ENCODE measurements around the gene MTCH1. TPM values are rescaled to one million over a fixed set of nuclear protein-coding genes. Genes with fewer than 3 reads are reported as not detected.

Gene MTCH1
- total and polyA plus RNA-seq, 2 experiments from 2014 or later = 290 to 533 TPM

DNA sequence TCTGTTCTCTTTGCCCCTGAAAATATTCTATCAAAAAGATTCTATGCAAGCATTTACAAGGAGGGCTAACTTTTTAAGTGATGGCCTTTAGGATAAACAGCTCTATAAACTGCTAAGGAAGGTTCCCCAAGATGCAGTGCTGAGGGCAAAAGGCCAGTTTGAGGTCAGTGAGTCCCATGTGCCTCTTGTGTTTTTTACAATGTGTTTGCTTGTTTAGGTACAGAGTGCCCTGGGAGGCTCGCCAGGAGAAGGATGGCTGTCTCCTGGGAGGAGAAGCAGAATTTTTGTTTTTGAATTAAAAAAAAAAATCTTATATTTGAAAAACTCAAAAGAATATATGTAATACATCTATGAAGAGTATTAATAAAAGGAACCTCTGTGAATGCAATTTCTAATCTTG, 12.8 kb downstream of the MTCH1 start:
- TF ChIP-seq, protein P1, sequence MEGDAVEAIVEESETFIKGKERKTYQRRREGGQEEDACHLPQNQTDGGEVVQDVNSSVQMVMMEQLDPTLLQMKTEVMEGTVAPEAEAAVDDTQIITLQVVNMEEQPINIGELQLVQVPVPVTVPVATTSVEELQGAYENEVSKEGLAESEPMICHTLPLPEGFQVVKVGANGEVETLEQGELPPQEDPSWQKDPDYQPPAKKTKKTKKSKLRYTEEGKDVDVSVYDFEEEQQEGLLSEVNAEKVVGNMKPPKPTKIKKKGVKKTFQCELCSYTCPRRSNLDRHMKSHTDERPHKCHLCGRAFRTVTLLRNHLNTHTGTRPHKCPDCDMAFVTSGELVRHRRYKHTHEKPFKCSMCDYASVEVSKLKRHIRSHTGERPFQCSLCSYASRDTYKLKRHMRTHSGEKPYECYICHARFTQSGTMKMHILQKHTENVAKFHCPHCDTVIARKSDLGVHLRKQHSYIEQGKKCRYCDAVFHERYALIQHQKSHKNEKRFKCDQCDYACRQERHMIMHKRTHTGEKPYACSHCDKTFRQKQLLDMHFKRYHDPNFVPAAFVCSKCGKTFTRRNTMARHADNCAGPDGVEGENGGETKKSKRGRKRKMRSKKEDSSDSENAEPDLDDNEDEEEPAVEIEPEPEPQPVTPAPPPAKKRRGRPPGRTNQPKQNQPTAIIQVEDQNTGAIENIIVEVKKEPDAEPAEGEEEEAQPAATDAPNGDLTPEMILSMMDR (IDR thresholded peaks at IDR 0.05; ENCODE audit: low read depth, low read length) = no peak
- no peaks in the 10 kb centered on the region for H3K27me3 ChIP-seq
- peak overlapping the region; percentile 97 for H3K27ac ChIP-seq
- H3K36me3 ChIP-seq = peaks cover 52% of the 10 kb centered on the region
- DNase-seq (ENCODE audit: low read depth in 1 of 2, low spot score in 1 of 2) = no peak
- H3K4me1 ChIP-seq (ENCODE audit: low read depth) = peaks cover 53% of the 10 kb centered on the region
- no peak overlapping the region for H3K4me3 ChIP-seq
- H3K9me3 ChIP-seq (ENCODE audit: low read depth) = no peaks in the 10 kb centered on the region

DNA sequence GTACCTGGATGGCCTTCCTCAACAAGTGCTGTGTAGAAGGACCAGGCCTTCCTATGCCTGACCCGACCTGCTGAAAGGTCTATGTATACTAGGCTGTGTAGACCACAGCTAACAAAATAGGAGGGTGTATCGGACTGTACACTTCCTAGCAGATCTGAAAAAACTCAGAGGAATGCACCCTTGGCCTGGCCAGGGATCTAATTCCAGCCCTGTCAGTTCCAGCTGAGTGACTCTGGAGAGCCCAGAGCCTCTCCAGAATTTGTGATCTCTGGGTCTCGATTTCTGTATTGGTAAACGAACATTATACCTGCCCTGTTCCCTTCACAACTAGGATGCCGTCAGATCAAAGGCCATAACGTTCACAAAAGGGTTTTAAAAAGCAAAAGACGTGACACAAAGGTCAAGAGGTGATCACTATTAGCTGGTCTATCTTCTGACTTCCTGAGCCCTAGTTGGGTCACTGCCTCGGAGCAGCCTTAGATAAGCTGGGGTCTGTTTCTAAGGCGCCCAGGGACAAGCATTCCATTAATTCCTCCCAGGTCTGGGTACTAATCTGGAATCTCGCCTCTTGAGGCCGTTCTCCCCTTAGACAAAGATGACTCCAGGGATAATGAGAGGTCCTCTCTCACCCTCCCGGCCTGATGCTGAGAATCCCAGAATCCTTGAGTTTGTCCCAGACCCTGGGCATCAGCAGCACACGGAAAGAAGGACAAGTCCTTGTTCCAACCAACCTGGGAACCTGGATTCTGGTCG, 13.9 kb downstream of the MTCH1 start:
- peaks cover 54% of the 10 kb centered on the region for H3K36me3 ChIP-seq
- H3K4me3 ChIP-seq = no peak overlapping the region
- peak overlapping the region; percentile 97 for H3K27ac ChIP-seq
- TF ChIP-seq, protein P1 (IDR thresholded peaks at IDR 0.05; ENCODE audit: low read depth, low read length) = no peak
- H3K27me3 ChIP-seq = no peaks in the 10 kb centered on the region
- DNase-seq (ENCODE audit: low read depth in 1 of 2, low spot score in 1 of 2) = no peak
- no peaks in the 10 kb centered on the region for H3K9me3 ChIP-seq (ENCODE audit: low read depth)
- H3K4me1 ChIP-seq (ENCODE audit: low read depth) = peaks cover 52% of the 10 kb centered on the region

DNA sequence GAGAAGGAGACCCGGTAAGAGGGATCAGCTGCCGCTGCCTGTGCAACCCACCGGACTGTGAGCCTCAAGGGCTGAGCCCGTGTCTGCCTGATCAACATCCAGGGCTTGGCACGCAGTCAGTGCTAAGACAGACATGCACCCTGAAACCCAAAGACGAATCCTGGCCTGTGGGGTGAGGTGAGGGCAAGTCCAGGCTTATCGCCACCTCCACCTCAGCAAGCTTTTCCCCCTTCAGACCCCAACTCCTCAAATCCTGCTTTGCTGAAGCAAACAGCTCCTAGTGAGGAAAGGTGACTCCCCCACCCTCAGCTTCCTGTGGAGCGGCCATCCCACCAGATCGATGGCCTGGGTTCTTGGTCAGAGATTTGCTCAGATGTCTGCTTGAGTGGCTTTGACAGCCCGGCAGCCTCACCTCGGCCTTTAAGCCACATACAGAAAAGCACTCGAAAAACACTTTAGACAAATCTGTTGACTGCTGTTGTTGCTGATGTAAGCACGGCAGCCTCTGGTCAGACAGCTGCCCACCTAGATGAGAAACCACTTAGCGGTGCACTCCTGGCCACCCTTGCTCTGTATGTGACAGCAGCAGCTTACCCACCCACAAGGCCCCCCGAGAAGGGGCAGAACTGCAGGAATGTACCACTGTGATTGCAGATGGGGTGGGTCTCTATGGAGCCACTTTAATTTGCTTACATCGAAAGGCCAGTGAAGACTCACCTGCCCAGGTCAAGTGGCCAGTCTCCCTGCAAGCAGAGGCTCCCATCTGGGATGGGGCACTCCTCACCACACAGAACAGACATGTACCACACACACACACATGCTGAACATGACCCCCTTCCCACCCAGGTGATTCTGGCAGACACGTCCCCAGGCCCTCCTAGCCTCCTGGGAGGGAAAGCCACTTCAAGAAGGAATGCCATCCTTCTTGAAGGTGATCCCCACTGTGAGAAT, 14.8 kb downstream of the MTCH1 start:
- Histone ChIP-seq H3K27me3 (no peaks in the 10 kb centered on the region), H3K27ac (peak overlapping the region; percentile 97), H3K4me1 (ENCODE audit: low read depth) (peaks cover 46% of the 10 kb centered on the region), H3K9me3 (ENCODE audit: low read depth) (no peaks in the 10 kb centered on the region), H3K4me3 (no peak overlapping the region), H3K36me3 (peaks cover 52% of the 10 kb centered on the region)
- TF ChIP-seq, protein P1 (IDR thresholded peaks at IDR 0.05; ENCODE audit: low read depth, low read length) = no peak
- DNase-seq (ENCODE audit: low read depth in 1 of 2, low spot score in 1 of 2) = peak in 1 of 2 donors; percentile 91

GRCh38 chr6:36969988-36970891, 15.8 kb downstream of the MTCH1 start:
- Histone ChIP-seq H3K27me3 (no peaks in the 10 kb centered on the region), H3K9me3 (ENCODE audit: low read depth) (no peaks in the 10 kb centered on the region), H3K4me3 (no peak overlapping the region), H3K27ac (peak overlapping the region; percentile 97), H3K4me1 (ENCODE audit: low read depth) (peaks cover 39% of the 10 kb centered on the region), H3K36me3 (peaks cover 45% of the 10 kb centered on the region)
- TF ChIP-seq, protein P1 (IDR thresholded peaks at IDR 0.05; ENCODE audit: low read depth, low read length) = no peak
- no peak for DNase-seq (ENCODE audit: low read depth in 1 of 2, low spot score in 1 of 2)

DNA sequence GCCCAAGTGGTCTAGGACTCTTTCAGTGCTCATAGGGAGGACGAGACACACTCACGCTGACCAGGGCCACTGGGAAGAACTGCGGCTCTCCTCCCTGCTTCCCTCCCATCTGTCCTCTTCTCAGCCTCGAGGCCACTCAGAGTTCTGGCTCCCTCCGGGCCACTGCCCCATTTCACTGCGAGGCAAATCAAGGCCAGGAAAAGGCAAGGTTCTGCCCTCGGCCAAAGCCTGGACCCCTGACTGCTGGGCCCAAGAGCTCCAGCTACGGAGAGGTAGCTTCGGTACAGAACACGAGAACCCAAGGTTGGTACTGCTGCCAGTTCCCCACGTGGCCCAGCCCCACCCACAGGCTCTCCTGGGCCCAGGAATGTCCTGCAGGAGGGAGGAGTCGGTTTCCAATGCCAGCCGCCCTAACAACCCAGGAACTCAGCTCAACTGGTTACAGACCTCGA, 16.7 kb downstream of the MTCH1 start:
- peaks cover 35% of the 10 kb centered on the region for H3K36me3 ChIP-seq
- no peaks in the 10 kb centered on the region for H3K27me3 ChIP-seq
- H3K4me1 ChIP-seq (ENCODE audit: low read depth) = peaks cover 40% of the 10 kb centered on the region
- TF ChIP-seq, protein P1 (IDR thresholded peaks at IDR 0.05; ENCODE audit: low read depth, low read length) = no peak
- H3K9me3 ChIP-seq (ENCODE audit: low read depth) = no peaks in the 10 kb centered on the region
- no peak overlapping the region for H3K27ac ChIP-seq
- H3K4me3 ChIP-seq = no peak overlapping the region
- no peak for DNase-seq (ENCODE audit: low read depth in 1 of 2, low spot score in 1 of 2)
